Measurements from ENCODE around the gene KDM3B. TPM values are rescaled to one million over a fixed set of nuclear protein-coding genes. Genes with fewer than 3 reads are reported as not detected.

The KDM3B gene
- total and polyA plus RNA-seq, 9 of the 15 experiments (the other 6 are each of a cell fraction or from before 2014, with no cell fraction given), result 13.8 to 62.8 (median 41.9) TPM

- peak; percentile 2 for TF ChIP-seq TBP (optimal IDR thresholded peaks at IDR 0.05; ENCODE audit: low read depth, low read length)
- TF ChIP-seq AFF1 (IDR thresholded peaks at IDR 0.05; ENCODE audit: low read depth in 1 of 2, partially characterized antibody in 2 of 2), result peak in 1 of 2 experiments; percentile 57
- TF ChIP-seq HDAC2 (IDR thresholded peaks at IDR 0.05), result 0 out of 2 replicates have a peak, but pooled peaks have one; percentile 10
Observed at GRCh38 chr5:138353560-138354080, 1.1 kb downstream of the KDM3B start (continued).

- peak overlapping the region; percentile 93; the same call in 1 of the 3 replicates for H3K27ac ChIP-seq (ENCODE audit: extremely low read depth, low read depth, low read length)
- WGBS (ENCODE audit: insufficient coverage, low coverage, missing lambda C conversion rate), result 9% methylated on average over 5 of the region's 5 CpGs
- BruUV-seq (replicated peaks), result TSS peak; percentile 48
- in situ Hi-C loops (cut with MboI) (no loop called here), intact Hi-C loops (cut with micrococcal nuclease) (loop anchor here (2.0 to 5.0 kb wide), 2 partner anchors 56 to 172 kb away; no protein-coding TSS in a partner anchor)
- H3K79me2 ChIP-seq (ENCODE audit: control insufficient read depth, insufficient read depth, low read length), result peaks cover 65% of the 10 kb centered on the region
- H3K9me3 ChIP-seq (replicated peaks; ENCODE audit: control insufficient read depth, insufficient read depth, low read depth, low read length), result peaks cover 5% of the 10 kb centered on the region
- peaks cover 10% of the 10 kb centered on the region; the same call in 2 of the 3 replicates for H3K36me3 ChIP-seq (ENCODE audit: control insufficient read depth, insufficient read depth, low read length)
- H3K9me1 ChIP-seq (ENCODE audit: control insufficient read depth, insufficient read depth, low read length), result no peaks in the 10 kb centered on the region
- FAIRE-seq (no peak), DNase-seq (ENCODE audit: extremely low read depth in 1 of 4, low spot score in 3 of 4) (no peak), ATAC-seq (no peak)
- H3K9ac ChIP-seq (ENCODE audit: insufficient read depth in 1 of 2, low read depth in 2 of 2, low read length in 2 of 2), result peak overlapping the region; percentile 49 to 97; a peak in 3 of 4 replicates
- H4K20me1 ChIP-seq (replicated peaks; ENCODE audit: control insufficient read depth, insufficient read depth, low read length), result peaks cover 20% of the 10 kb centered on the region
- CTCF ChIA-PET (ENCODE audit: low intra/inter-chr PET ratio), result interaction anchor here (2.6 kb wide), 1 partner anchor 16 kb away, joined by 31 read pairs; the partner anchor contains the start of gene FAM53C
- peak in 1 of 3 experiments; percentile 44 for TF ChIP-seq YY1 (IDR thresholded peaks at IDR 0.05; ENCODE audit: borderline replicate concordance in 1 of 3, control insufficient read depth in 1 of 3, extremely low read depth in 1 of 3, insufficient read depth in 3 of 3, insufficient read length in 1 of 3, insufficient replicate concordance in 2 of 3, low read depth in 1 of 3, low read length in 2 of 3)
- 0 out of 2 replicates have a peak, but pooled peaks have one; percentile 19 for TF ChIP-seq BRD4 (IDR thresholded peaks at IDR 0.05)
- TF ChIP-seq SRF (CRISPR knock-in tag; IDR thresholded peaks at IDR 0.05), result no peak
- peak overlapping the region; percentile 96 for H3K4me3 ChIP-seq
- no peak overlapping the region for H2AFZ ChIP-seq (ENCODE audit: low read depth, low read length)
- POLR2A ChIA-PET, result interaction anchor here (0.6 to 10.3 kb wide), 14 partner anchors 7 to 177 kb away, joined by 3 to 416 read pairs (median 4); partner anchors contain the start of genes BRD8, CDC23, CDC25C and EGR1
- peak overlapping the region; percentile 84 for H3K4me2 ChIP-seq (ENCODE audit: insufficient read depth, low read length)
- H3K4me1 ChIP-seq (replicated peaks in 1 of 2; ENCODE audit: control insufficient read depth in 2 of 2, insufficient read depth in 2 of 2, low read length in 2 of 2), result peaks cover 9 to 16% of the 10 kb centered on the region in 2 experiments; a peak in 4 of 5 replicates
- H3K27me3 ChIP-seq (ENCODE audit: control insufficient read depth in 2 of 2, insufficient read depth in 2 of 2, low read length in 2 of 2), result no peaks in the 10 kb centered on the region
Observed at GRCh38 chr5:138354387-138354786, 1.9 kb downstream of the KDM3B start.
